NB4 (cell line): Measurements from ENCODE around the gene PRAF2.

Experiments
- CTCF ChIP-seq: IDR thresholded peaks from one replicate; pipeline ENCODE4 v1.5.1; 2012; ENCODE audit warnings: low read depth, low read length
- MAX ChIP-seq: IDR thresholded peaks from 2 replicates; pipeline ENCODE4 v1.6.1; 2011; ENCODE audit warnings: low read depth, low read length
- POLR2A ChIP-seq: IDR thresholded peaks from 2 replicates; pipeline ENCODE4 v1.6.1; 2011; ENCODE audit warnings: mild to moderate bottlenecking; ENCODE audit not compliant: insufficient read length; ENCODE audit errors: extremely low read depth

GRCh38 chrX:49077941-49078340 is 4.1 kb upstream of the PRAF2 start:
- TF ChIP-seq POLR2A (no peak), CTCF (no peak), MAX (no peak)
